ENCODE results near the gene TUBB4A. TPM values are rescaled to one million over a fixed set of nuclear protein-coding genes. Genes with fewer than 3 reads are reported as not detected.

TUBB4A gene
- total and polyA plus RNA-seq, 2 of the 8 experiments (the other 6 are each of a cell fraction or from before 2014, with no cell fraction given), result 16.8 to 30.4 TPM

GRCh38 chr19:6482343-6482686 lies 19.8 kb downstream of the TUBB4A start:
- no peak overlapping the region for H2BK120ac ChIP-seq (replicated peaks; ENCODE audit: low read depth, low read length)
- H3K18ac ChIP-seq (ENCODE audit: extremely low read depth, low read length), result no peak overlapping the region
- no peak overlapping the region for H4K5ac ChIP-seq (ENCODE audit: insufficient read length, low read depth, low read length)
- TF ChIP-seq RFX5 (IDR thresholded peaks at IDR 0.05; ENCODE audit: borderline replicate concordance, low read depth, low read length) (no peak), EZH2 (IDR thresholded peaks at IDR 0.05; ENCODE audit: low read depth, low read length, severe bottlenecking) (no peak), NANOG (IDR thresholded peaks at IDR 0.05; ENCODE audit: insufficient read depth, low read depth, low read length, poor library complexity, severe bottlenecking) (no peak), TAF7 (optimal IDR thresholded peaks at IDR 0.05; ENCODE audit: borderline replicate concordance, low read depth, low read length) (no peak), SP4 (IDR thresholded peaks at IDR 0.05; ENCODE audit: low read length) (no peak), RAD21 (IDR thresholded peaks at IDR 0.05 in 1 of 2, conservative IDR thresholded peaks at IDR 0.05 in 1 of 2; ENCODE audit: low read depth in 2 of 2, low read length in 2 of 2) (no peak), RBBP5 (IDR thresholded peaks at IDR 0.05; ENCODE audit: borderline replicate concordance, low read depth, low read length) (no peak), SRF (IDR thresholded peaks at IDR 0.05; ENCODE audit: low read depth, low read length) (no peak), ATF2 (IDR thresholded peaks at IDR 0.05; ENCODE audit: low read length) (no peak), SAP30 (IDR thresholded peaks at IDR 0.05; ENCODE audit: insufficient read depth, insufficient replicate concordance, low read length) (no peak), GTF2F1 (IDR thresholded peaks at IDR 0.05; ENCODE audit: borderline replicate concordance, low read depth, low read length) (no peak), SUZ12 (IDR thresholded peaks at IDR 0.05; ENCODE audit: low read length) (no peak)
- FAIRE-seq, result no peak
- no peak overlapping the region for H4K8ac ChIP-seq (ENCODE audit: extremely low read depth, insufficient read depth, low read length)
- no peak overlapping the region for H4K91ac ChIP-seq (replicated peaks; ENCODE audit: insufficient read length, low read length)
- no peak overlapping the region for H2AFZ ChIP-seq (ENCODE audit: low read length)
- no peak overlapping the region for H3K4me2 ChIP-seq (ENCODE audit: insufficient read depth in 1 of 2, low read depth in 2 of 2, low read length in 2 of 2)
- no peak overlapping the region for H2BK5ac ChIP-seq (ENCODE audit: low read depth, low read length)
- H3K4me3 ChIP-seq (ENCODE audit: extremely low read depth in 1 of 4, insufficient read depth in 2 of 4, low read depth in 3 of 4, low read length in 4 of 4), result no peak overlapping the region
- H3K23ac ChIP-seq (ENCODE audit: insufficient read length), result no peak overlapping the region
- 0 out of 2 replicates have a peak, but pooled peaks cover 2% of the 10 kb centered on the region for H3K23me2 ChIP-seq (ENCODE audit: low read depth, low read length)
- 98% methylated on average over 8 of the region's 8 CpGs; no CpG with 5 or more reads in 1 of the 2 experiments for WGBS, 2 experiments (ENCODE audit: extremely low coverage in 1 of 2, insufficient coverage in 1 of 2, insufficient read length in 1 of 2, insufficient replicate concordance in 2 of 2, low coverage in 1 of 2, low lambda C conversion rate in 2 of 2, missing lambda C conversion rate in 1 of 2)
- POLR2A ChIA-PET (ENCODE audit: partially characterized antibody), result no interaction called here
- H3K27ac ChIP-seq (ENCODE audit: low read depth, low read length), result no peak overlapping the region
- H3K4ac ChIP-seq (replicated peaks; ENCODE audit: insufficient read length, low read depth, low read length), result no peak overlapping the region
- peaks cover 0 to 3% of the 10 kb centered on the region in 2 experiments for H4K20me1 ChIP-seq (replicated peaks in 1 of 2; ENCODE audit: control insufficient read depth in 1 of 2, insufficient read depth in 2 of 2, low read length in 2 of 2)
- H3K9ac ChIP-seq (replicated peaks in 1 of 4; ENCODE audit: extremely low read depth in 1 of 4, low read depth in 3 of 4, low read length in 3 of 4), result no peak overlapping the region
- no peaks in the 10 kb centered on the region for H3K9me3 ChIP-seq (ENCODE audit: insufficient read depth in 2 of 2, low read depth in 1 of 2, low read length in 1 of 2)
- H3K36me3 ChIP-seq (ENCODE audit: control insufficient read depth in 2 of 4, insufficient read depth in 4 of 4, low read length in 3 of 4), result no peaks in the 10 kb centered on the region
- H3K79me1 ChIP-seq (ENCODE audit: low read depth, low read length), result no peaks in the 10 kb centered on the region
- no peak overlapping the region for H3K56ac ChIP-seq (replicated peaks; ENCODE audit: insufficient read length, low read depth, low read length)
- peaks cover 0 to 7% (median 4%) of the 10 kb centered on the region in 4 experiments; a peak in 5 of 7 replicates for H3K4me1 ChIP-seq (replicated peaks in 1 of 4; ENCODE audit: control insufficient read depth in 3 of 4, insufficient read depth in 4 of 4, low read length in 3 of 4)
- CTCF ChIA-PET (ENCODE audit: partially characterized antibody), result interaction anchor here (0.6 to 3.8 kb wide), 11 partner anchors 9 to 245 kb away, joined by 3 to 30 read pairs (median 4); partner anchors contain the start of genes CRB3 and TUBB4A
- no peak for DNase-seq (ENCODE audit: low read depth in 1 of 2, low spot score in 2 of 2)
- no peak overlapping the region for H2BK15ac ChIP-seq (ENCODE audit: low read length)
- no peaks in the 10 kb centered on the region; a peak in 1 of 7 replicates for H3K27me3 ChIP-seq (replicated peaks in 1 of 4; ENCODE audit: control insufficient read depth in 3 of 4, extremely low read depth in 1 of 4, insufficient read depth in 3 of 4, low read length in 3 of 4)
- H2BK12ac ChIP-seq (ENCODE audit: low read depth, low read length), result no peak overlapping the region
- no peak overlapping the region for H2AK5ac ChIP-seq (ENCODE audit: low read depth, low read length)
- no peak overlapping the region for H2BK20ac ChIP-seq (ENCODE audit: low read length)
- no peak overlapping the region for H3K14ac ChIP-seq (ENCODE audit: insufficient read length)
- H3K79me2 ChIP-seq (ENCODE audit: control insufficient read depth in 1 of 2, insufficient read depth in 2 of 2, low read length in 2 of 2), result no peaks in the 10 kb centered on the region

Measured in H1 (cell line).